LNCaP clone FGC (cell line): ENCODE measurements around the gene LARP4B.

ENCODE experiments used
- DNase-seq: peaks from one replicate; pipeline ENCODE4 v3.0.0-alpha.2; 2011; ENCODE audit warnings: low read depth
- H3K4me3 ChIP-seq: 2 replicates; pipeline ENCODE4 v1.5.1; 2011; ENCODE audit warnings: mild to moderate bottlenecking, low read depth, low read length, control low read depth
- CTCF ChIP-seq: IDR thresholded peaks from 2 replicates; pipeline ENCODE4 v1.5.1; 2012; ENCODE audit warnings: mild to moderate bottlenecking; ENCODE audit not compliant: control insufficient read depth, insufficient read depth; ENCODE audit errors: extremely low read depth

LARP4B gene

GRCh38 chr10:787933-788651, 143.4 kb downstream of the LARP4B start:
- no peak for TF ChIP-seq CTCF
- no peak for DNase-seq
- no peak overlapping the region for H3K4me3 ChIP-seq

GRCh38 chr10:786633-787474, 144.7 kb downstream of the LARP4B start:
- DNase-seq, result no peak
- TF ChIP-seq CTCF, result no peak
- H3K4me3 ChIP-seq, result no peak overlapping the region

- no peak for DNase-seq
- no peak overlapping the region for H3K4me3 ChIP-seq
- TF ChIP-seq CTCF, result no peak
Observed at GRCh38 chr10:785861-786214, 145.7 kb downstream of the LARP4B start.

GRCh38 chr10:785089-785860, 146.2 kb downstream of the LARP4B start:
- no peak for DNase-seq
- no peak for TF ChIP-seq CTCF
- H3K4me3 ChIP-seq, result no peak overlapping the region

GRCh38 chr10:784403-785088, 147.0 kb downstream of the LARP4B start:
- TF ChIP-seq CTCF, result no peak
- DNase-seq, result no peak
- H3K4me3 ChIP-seq, result no peak overlapping the region

- no peak for TF ChIP-seq CTCF
- no peak overlapping the region for H3K4me3 ChIP-seq
- no peak for DNase-seq
Observed at GRCh38 chr10:782751-783648, 148.5 kb downstream of the LARP4B start.
